SKM-1 treated with dmso at 0.1 percent for 144 hours (cell line): Measurements from ENCODE around the gene GUCY2F.

Source experiments
- DNase-seq: peaks from one replicate; lab custom pipeline; 2025; ENCODE audit not compliant: unreplicated experiment; lab: John Stamatoyannopoulos, UW

GUCY2F gene

DNA sequence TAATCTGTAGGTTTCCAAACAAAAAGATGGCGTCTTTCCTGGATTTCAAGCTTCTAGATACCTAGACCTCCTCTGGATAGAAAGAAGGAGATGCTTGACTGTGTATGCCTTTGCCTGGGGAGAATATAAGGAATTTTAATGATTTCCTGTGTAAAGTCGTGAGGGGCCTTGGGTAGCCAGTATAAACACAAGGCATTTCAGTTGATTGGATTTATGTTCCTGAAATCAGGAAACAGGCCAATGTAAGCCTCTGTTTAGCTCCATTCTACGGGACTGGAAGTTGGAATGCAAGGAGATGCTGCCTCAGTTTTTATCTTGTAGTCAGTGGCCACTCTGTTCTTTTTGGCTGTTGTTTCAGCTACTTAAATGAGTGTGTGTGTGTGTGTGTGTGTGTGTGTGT is 137.2 kb downstream of the GUCY2F start:
- DNase-seq, result no peak

DNA sequence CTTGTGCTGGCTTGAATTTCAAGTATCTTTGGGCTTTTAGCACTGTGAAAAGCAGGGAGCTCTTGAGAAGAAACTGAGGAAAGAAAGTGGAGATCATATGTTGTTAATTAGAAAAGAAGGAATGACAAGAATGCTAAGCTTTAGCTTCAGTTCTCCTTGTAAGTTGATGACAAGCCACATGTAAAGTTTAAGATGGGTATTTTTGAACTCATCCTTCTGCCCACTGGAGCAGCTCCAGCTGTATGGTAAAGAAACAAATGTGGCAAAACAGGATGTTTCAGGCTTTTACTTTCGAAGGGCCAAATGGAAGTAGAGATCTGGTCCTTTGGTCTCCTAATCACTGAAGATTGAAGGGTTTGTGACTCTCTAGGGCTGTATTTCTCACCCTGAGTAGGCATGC is 137.8 kb downstream of the GUCY2F start:
- DNase-seq, result no peak

DNA sequence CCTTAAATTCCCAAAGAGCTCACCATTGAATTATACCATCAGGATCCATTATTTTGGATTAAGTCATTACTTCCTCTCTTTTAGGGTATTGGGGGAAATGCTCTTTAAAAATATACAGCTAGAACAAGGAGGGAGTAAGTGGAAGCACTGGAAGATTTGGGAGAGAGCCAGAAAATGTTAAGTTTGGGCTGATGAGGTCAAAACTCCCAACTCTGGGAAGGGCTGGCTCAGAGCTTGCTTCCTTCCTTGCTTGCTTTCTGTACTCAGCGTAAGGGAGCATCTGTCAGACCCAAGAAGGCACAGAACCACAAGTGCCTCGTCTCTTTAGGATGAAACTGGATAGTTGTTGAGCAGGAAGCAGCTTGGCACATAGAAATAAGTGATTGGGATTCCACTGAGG is 138.2 kb downstream of the GUCY2F start:
- DNase-seq, result no peak

DNA sequence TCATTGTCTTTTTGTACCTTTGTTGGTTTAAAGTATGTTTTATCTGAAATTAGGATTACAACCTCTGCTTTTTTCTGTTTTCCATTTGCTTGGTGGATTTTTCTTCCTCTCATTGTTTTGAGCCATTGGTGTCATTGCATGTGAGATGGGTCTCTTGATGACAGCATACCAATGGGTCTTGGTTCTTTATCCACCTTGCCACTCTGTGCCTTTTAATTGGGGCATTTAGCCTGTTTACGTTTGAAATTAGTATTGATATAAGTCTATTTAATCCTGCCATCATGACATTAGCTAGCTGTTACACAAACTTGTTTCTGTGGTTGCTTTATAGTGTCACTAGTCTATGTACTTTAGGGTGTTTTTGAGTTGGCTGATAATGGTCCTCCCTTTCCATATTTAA is 145.7 kb downstream of the GUCY2F start:
- no peak for DNase-seq

DNA sequence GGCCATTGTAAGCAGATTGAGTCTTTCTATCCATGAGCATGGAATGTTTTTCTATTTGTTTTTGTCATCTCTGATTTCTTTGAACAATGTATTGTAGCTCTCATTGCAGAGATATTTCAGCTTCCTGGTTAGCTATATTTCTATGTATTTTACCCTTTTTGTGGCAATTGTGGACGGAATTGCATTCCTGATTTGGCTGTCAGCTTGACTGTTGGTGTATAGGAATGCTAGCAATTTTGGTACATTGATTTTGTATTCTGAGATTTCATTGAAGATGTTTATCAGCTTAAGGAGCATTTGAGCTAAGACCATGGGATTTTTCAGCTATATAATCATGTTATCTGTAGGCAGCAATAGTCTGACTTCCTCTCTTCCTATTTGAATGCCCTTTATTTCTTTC is 154.6 kb downstream of the GUCY2F start:
- DNase-seq, result no peak
